Stimulated activated CD8-positive, alpha-beta memory T cell treated with anti-CD3 and anti-CD28 coated beads, Interleukin-4, amount 100 ng/mL, for 4 hours (primary cell): Measurements from ENCODE around the gene RNF11.
"Not testable (repeated sequence)": the region's sequence is repeated elsewhere in the genome, so short reads cannot be mapped to it uniquely, and the experiment has no call there.

ENCODE experiments used
- DNase-seq, 2 donors: peaks; one replicate each; pipeline ENCODE4 v3.0.0-alpha.2; 2020; ENCODE audit warnings: low read depth in 2 of 2, low spot score in 1 of 2

The RNF11 gene, protein sequence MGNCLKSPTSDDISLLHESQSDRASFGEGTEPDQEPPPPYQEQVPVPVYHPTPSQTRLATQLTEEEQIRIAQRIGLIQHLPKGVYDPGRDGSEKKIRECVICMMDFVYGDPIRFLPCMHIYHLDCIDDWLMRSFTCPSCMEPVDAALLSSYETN

DNA sequence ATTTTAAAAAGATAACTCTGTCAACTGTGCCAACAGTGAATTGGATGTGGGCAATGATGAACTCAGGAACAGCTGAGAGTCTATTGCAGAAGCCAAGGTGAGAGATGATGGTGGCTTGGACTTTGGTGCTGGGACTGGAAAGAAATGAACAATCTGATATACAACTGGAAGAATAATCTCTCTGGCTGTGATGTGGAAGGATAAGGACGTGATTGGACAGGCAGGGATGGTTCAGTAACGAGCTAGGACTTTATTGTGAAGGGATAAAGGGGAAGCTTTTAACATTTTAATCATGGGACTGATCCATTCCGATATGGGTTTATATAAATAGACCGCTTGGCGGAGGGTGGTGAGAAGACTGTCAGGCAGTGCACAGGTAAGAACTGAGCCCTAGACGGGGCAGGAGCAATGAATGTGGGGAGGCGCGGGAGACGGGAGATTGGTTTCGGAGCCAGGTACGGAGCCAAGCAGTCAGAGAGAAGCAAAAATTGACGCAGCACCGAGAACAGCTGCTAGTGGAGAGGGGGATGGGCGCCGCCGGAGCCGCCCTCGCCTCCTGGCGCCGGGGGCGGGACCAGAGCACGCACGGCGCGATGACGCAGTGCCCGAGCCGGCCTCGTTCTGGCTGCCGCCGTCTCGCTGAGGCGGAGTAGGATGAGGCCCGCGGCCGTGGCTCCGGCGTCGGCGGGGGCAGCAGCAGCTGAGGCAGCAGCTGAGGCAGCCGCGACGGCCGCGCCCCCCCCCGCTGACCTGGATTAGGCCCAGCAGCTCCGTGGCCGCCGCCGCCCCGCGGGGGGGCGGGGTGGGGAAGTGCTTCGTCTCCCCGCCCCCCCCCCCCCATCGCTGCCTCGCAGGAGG, at the start of gene RNF11:
Gene RNF11, plus strand, starts transcription at position 601 of the 858 bp plus-strand sequence. CDS start 484 bp downstream, outside the sequence.
- peak; percentile 72 to 84 for DNase-seq

DNA sequence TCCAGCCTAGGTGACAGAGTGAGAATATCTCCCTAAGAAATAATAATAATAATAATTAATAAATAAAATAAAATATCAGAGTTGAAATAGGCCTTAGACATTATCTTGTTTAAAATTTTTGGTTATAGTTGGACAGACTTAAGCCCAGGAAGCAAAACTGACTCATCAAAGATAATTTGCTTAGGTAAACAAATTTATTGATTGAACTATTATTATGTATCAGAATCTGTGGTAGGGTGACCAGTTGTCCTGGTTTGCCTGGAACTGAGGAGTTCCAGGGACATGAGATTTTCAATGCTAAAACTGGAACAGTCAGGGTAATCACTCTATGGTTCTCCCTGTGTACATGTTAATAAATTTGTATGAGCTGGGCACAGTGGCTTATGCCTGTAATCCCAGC, 47.8 kb upstream of the RNF11 start:
- DNase-seq: no peak

DNA sequence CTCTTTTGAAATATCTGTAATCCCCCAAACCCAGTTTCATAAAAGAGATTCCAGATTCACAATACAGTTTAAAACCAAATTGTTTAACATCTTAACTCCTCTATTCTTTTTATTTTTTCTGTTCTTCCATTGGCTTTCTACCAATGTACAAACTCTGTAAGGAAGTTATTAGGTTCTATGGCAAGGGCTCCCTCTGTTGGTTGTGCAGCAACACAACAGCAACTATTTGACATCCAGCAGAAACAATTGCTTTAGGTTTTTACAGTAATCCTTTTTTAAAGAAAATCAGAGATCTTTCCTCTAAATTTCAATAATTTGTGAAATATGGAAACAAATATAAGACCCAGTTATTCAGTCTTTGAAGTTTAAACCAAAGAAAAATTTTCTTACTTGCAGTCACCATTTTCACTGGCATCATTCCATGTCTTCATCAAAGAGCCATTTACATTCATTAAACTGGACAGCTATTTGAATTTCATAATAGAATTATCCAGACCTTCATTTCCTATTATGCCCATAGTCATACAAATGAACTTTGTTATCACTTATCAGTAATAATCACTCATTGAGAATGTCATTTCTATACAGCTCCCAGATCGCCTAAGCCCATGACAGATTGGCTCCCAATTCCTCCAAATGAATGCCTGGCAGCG, 46.5 kb upstream of the RNF11 start:
- DNase-seq: peak in 1 of 2 donors; percentile 2

DNA sequence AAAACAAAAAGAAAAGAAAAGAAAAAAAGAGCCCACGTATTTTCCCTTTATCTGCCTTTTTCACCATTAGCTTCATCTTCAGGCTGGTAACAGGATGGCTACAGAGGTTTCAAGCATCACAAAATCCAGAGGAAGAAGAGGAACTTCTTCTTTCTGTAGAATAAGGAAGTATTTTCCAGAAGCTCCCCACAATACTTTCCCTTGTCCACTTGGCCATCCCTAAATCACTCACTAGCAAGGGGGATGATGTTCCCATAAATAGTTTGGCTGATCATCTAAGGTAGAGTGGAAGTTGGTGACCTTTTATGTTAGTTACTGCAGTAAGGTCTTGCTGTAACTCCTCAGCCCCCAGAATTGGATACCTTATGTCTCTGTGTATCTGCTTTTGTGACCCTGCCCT, 45.1 kb upstream of the RNF11 start:
- no peak for DNase-seq

DNA sequence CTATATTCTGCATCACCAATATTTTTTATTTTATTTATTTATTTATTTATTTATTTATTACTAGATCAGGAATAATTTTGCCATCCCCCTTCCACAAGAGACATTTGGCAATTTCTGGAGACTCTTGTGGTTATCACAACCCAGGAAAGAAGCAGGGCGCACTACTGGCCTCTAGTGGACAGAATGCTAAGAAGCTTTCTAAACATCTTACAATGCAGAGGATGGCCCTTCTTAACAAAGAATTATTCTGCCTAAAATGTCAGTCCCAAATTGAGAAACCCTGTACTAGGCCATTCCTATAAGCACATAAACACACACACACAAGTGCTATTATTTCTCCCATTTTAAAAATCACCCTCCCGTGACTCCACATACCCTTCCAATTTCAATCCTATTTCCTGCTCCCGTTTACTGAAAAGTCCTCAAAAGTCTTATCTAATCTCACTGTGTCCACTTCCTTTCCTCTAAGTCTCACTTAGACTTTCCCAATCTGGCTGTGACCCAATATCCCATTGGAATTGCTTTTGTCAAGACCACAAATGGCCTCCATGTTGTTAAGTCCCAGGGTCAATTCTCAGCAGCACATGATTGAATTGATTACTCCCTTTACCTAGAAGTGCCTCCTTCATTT, 43.7 kb upstream of the RNF11 start:
- peak; percentile 7 to 14 for DNase-seq

DNA sequence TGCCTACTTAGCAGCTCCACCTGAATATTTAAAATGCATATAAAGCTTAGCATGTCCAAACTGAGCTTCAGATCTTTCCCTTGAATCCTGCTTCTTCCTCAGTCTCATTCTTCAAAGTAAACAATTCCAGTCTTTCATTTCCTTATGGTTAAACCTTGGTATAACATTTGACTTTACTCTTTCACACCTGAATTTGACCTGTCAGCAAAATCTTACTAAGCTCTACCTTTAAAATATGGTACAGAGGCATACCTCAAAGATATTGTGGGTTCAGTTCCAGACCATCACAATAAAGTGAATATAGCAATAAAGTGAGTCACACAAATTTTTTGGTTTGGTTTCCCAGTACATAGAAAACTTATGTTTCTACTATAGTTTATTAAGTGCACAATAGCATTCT, 42.5 kb upstream of the RNF11 start:
- no peak for DNase-seq

DNA sequence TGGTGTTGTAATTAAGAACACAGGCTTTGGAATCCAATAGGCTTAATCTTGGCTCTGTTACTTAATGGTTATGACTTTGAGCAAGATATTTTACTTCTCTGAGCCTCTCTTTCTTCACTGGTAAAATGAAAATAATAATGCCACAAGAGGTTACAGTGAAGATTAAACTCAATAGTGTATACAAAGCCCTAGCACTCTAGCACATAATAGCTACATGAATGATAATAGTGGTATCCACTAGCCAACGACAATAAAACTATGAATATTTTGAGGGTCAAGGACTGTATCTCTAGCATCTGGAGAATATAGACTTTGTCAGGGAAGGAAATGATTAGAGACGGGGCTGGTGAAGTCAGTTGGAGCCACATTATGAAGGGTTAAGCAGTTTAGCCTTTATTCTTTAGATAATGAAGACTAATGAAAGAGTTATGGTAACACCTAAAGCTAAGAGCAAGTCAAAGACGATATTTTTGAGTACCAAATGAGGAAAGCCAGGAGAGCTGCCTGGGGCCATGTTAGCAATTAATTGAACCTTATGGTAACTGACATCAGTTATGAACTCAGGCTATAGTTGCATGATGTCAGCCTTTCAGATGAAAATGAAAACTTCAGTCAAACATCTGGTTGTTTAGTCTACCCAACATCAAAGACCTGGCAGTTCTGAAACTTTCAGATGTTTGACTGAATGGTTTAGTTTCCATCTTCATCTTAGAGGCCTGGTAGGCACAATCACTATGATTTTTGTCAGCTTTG, 32.8 kb upstream of the RNF11 start:
- DNase-seq: no peak

DNA sequence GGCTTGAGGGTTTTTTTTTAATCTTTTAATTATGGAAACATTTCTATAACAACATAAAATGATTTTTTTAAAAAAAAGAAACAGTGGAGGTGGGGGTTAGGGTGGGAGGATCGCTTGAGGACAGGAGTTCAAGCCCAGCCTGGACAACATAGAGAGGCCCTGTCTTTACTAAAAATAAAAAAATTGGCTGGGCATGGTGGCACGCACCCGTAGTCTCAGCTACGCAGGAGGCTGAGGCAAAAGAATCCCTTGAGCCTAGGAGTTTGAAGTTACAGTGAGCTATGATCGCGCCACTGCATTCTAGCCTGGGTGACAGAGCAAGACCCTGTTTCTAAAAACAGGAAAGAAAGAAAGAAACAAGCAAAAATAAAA, 32.2 kb upstream of the RNF11 start:
- DNase-seq: no peak

DNA sequence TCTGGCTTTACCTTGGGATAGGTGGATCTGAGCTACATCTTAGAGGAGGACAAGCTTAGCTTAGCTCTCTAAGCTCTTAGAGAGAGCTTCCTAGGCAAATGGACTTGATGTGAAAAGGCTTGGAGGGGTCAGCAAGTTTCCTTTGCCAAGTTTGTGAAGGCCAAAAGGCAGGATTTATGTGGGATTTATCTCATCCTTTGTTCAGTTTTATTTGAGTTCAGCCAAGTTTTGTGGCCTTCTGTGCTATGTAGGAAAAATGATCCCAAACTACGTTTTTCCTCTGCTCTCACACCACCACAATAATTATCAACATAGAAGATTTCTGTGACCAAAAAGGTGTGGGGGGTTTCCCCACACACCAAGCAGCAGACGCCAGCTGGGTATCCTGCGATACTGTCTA, 26.0 kb upstream of the RNF11 start:
- DNase-seq: no peak

DNA sequence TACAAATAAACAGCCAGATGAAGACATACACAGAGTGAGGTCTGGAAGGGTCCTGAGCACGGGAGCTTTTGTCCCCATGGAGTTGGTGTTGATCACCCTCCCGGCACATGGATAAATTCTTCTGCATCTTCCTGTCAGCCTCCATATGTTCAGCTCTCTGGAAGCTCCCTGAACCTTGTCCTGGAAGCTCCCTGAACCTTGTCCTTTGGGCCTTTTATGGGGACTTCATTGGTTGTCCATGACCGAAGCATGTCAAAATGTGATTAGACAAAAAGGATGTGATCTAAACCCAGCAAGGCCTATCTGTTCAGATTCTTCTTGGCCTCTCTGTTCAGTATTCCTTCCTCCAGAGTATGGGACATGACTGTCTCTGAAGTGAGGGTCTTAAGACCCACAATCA, 25.4 kb upstream of the RNF11 start:
- DNase-seq: no peak

DNA sequence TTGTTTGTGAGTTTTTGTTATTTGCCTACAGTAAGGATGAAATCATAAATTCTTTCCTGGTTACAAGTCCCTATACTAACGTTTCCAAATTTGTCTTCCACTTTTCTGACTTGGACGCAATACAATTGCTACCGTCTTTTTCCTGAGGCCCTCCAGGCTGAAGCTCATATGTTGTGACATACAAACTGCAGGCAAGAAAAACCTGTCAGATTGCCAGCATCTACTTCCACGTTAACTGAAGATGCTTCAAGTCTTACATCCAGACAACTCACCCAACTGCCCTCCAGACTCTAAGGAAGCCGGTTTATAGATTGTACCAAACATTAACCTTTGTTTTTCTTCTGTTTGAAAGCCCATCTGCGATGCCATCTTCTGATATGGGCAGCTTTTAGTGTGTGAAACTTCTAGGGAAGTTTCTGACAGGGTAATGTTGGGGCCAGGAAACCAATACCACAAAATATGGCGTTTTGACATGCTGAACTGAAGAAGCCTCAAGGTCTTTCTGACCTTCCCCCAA, 21.4 kb upstream of the RNF11 start:
- no peak for DNase-seq

DNA sequence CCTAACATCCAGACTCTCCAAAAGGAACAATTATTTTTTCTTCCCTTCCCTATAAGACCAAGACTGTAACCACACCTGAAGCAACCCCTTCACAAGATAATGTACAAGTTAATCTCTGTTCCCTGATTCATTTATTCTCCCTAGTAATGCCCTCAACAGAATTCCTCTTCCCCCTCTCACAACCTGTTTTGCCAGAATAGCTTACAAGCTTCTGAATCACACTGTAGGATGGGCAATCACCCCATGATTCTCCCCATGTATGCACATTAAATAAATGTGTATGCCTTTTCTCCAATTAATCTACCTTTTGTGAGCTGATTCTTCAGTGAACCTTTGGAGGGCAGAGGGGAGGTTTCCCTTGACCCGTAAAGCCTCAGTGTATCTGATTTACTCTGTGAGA, 20.9 kb upstream of the RNF11 start:
- no peak for DNase-seq

DNA sequence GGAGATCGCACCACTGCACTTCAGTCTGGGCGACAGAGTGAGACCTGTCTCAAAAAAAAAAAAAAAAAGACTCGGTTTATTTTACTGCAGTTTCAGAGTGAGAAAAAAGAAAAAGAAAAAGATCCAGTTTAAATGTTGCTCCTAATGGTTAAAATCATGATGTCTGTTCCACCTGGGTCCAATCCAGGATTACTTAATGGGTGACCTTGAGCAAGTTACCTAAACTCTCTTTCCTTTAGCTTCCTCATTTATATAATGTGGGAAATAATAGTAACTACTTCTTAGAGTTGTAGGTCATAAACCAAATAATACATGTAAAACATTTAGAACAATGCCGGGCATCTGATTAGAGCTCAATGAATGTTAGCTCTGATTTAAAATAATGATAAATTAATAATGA, 19.4 kb upstream of the RNF11 start:
- no peak for DNase-seq

DNA sequence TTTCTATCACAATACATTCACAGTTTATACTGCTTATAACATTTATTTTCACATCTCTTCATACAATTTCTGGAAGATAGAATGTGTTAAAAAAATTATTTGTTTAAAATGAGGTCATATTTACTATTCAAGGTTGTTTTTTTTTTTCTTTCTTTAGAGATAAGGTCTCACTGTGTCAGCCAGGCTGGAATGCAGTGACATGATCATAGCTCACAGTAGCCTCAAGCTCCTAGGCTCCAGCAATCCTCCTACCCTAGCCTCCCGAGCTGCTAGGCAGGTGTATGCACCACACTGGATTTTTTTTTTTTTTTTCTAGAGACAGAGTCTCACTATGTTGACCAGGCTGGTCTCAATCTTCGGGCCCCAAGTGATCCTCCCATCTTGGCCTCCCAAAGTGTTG, 19.0 kb upstream of the RNF11 start:
- no peak for DNase-seq

DNA sequence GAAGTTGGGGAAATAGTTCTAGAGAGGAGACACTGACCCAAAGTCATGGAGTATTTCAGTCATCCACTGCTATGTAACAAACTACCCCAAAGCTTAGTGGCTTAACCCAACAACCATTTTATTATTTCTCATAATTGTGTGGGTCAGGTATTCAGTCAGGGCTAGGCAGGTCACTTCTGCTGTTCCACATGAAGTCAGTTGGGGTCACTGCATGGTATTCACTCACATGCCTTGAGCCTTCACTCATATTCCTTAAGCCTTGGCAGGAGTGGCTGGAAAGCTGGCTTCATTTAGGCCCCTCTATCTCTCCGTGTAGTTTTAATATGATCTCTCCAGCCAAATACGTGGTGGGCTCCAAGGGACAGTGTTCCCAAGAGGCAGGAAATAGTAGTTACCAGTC, 17.5 kb upstream of the RNF11 start:
- DNase-seq: no peak

DNA sequence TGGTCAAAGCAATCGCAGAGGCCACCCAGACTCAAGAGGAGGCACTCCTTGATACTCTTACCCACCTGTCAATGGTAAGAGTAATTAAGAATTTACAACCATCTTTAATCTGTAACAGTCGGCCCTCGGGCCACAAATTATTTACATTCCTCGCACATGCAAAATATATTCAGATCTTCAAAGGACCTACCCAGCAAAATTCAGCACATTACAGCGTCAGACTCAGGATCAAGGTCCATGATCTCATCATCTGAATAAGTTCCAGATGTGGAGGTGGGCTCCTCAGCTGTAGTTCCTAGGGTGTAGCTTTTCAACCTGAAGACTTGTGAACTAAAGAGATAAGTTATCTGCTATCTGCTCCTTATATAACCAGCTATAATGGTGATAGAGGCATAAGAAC, 17.1 kb upstream of the RNF11 start:
- no peak for DNase-seq

DNA sequence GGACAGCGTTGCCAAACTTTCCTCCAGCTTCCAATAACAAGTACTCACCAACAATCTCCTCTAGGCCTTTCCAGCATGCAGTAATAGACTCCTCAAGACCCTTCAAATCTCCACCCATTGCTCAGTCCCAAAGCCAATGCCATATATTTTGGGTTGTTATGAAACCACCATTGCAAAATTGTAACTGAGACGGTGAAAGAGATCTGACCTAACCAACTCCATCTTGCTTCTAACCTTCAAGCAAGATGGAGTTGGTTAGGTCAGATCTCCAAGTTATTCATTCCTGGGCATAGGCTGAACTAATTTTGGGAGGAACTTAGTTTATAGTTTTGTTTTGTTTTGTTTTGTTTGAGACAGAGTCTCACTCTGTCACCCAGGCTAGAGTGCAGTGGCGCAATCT, 14.5 kb upstream of the RNF11 start:
- not testable (repeated sequence) for DNase-seq

DNA sequence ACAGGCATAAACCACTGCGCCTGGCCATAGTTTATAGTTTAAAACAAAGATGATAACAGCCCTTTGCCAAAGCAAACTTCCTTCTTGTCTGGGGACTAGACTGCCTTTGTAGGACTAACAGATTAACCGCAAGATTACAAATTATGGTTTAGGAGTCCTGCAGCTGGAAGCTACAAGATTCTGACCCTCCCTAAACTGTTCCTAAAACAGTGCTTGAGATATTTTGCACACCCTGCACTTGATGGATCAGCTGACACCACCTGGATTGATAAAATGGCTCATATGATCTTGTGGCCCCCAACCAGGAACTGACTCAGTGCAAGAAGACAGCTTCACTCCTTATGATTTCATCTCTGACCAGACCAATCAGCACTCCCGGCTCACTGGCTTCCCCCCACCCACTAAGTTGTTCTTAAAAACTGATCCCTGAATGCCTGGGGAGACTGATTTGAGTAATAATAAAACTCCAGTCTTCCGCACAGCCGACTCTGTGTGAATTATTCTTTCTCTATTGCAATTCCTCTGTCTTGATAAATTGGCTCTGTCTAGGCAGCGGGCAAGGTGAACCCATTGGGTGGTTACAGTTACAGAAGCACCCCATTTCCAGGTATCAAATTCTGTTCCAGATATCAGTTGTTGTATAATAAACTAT, 13.8 kb upstream of the RNF11 start:
- DNase-seq: no peak

DNA sequence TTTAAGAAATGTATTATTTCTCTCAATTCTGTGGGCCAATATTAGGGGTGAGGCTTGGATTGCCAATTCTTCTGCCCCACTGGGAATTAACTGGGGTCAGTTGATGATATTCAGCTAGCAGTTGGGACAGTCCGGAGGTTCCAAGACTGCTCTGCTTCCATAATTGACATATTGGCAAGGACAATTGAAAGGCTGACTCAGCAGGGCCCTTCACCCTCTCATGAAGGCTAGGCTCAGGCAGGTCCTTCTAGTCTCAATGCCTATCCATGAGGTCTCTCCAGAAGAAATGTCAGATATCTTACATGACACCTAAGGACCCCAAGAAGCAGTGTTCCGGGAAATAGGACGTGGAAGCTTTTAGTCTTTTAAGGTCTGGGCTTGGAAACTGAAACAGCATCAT, 13.3 kb upstream of the RNF11 start:
- DNase-seq: no peak

DNA sequence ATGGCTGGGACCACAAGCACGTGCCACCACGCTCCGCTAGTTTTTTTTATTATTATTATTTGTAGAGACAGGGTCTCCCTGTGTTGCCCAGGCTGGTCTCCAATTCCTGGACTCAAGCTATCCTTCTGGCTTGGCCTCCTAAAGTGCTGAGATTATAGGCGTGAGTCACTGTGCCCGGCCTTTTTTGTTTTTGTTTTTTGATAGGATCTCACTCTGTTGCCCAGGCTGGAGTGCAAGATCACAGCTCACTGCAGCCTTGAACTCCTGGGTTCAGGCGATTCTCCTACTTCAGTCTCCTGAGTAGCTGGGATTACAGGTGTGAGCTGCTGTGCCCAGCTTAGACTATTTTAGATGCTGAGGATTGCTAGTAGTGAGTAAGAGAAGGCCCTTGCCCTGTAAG, 11.8 kb upstream of the RNF11 start:
- DNase-seq: no peak
